Measurements from ENCODE around the gene UBE2G2. TPM values are rescaled to one million over a fixed set of nuclear protein-coding genes. Genes with fewer than 3 reads are reported as not detected.

The UBE2G2 gene
- total and polyA plus RNA-seq, 4 donors, result 46.8 to 83.6 (median 69.8) TPM

DNA sequence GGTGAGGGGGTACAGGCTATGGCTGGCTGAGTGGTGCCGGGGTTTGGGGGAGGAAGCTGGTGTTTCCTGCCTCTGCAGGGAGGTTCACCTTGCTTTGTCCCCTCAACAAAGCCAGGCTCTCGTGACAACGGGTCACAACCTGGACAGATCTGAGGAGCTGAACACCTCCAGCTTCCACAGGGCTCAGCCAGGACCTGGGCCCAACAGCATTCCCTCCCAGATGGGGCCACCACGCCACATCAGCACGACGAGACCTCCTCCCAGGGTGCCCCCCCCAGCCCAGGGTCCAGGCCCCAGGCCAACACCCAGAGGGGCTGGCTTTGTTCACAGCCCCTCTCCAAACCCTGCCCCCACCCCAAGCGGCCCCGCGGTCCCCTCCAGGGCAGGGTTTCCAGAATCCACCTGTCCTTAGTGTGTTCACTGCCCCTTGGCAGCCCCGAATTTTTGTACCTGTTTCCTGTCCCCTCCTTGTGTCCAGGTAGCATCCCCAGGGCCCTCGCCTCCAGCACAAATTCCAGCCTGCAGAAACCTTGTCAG lies 34.7 kb downstream of the UBE2G2 start:
- no peaks in the 10 kb centered on the region for H3K4me1 ChIP-seq (ENCODE audit: control insufficient read depth in 1 of 2, insufficient read depth in 2 of 2, low read length in 2 of 2)
- H3K27ac ChIP-seq (ENCODE audit: low read depth in 1 of 2, low read length in 2 of 2), result no peak overlapping the region
- DNase-seq, result no peak
- 77 to 85% methylated on average over 8 to 11 of the region's 11 CpGs for WGBS, 2 donors
- H3K36me3 ChIP-seq (ENCODE audit: control insufficient read depth in 1 of 2, insufficient read depth in 2 of 2, low read length in 1 of 2), result peaks cover 0 to 4% of the 10 kb centered on the region in 2 donors
- intact Hi-C loops (cut with DNase I), result no loop called here
- no peak for ATAC-seq (ENCODE audit: low FRiP score)
- H3K9me3 ChIP-seq (ENCODE audit: control insufficient read depth, low read length), result no peaks in the 10 kb centered on the region
- no peak overlapping the region for H3K4me3 ChIP-seq (ENCODE audit: low read length in 2 of 2)
- H3K27me3 ChIP-seq (ENCODE audit: control insufficient read depth in 1 of 2, insufficient read depth in 2 of 2, low read length in 1 of 2), result no peaks in the 10 kb centered on the region

DNA sequence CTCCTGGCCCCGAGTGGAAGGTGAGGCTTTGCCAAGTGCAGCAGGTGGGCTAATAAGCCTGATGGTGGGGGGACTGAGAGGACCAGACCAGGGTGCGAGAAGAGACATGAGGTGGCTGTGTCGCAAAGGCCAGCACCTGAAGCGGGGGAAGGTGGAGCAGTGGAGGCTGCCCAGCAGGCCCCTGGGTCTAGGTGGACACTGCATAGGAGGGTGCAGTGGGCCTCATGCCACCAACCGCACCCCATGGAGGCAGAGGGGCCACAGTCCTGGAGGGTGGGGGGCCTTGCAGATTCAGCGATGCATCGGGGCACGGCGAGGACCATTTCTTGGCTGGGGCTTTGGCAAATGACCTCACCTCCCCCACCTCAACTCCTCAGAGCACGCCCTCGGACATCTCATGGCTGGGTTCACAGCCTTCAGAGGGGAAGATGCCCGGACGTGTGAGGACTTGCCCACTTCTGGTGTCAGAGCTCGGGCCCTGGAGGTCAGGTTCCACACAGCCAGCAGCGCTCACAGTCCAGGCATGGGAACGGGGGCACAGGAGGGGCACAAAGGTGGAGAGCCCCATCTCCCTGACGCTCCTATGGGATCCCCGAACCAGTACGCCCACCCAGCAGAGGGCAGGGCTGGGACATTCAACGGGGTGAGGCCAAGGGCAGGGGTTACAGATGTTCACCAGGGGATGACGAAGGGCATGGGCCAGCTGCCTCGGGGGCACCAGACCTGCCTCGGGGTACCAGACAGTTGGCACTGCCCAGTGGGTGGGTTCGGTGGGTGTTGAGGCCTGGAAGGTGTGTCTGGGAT lies 35.4 kb downstream of the UBE2G2 start:
- H3K27me3 ChIP-seq (ENCODE audit: control insufficient read depth in 1 of 2, insufficient read depth in 2 of 2, low read length in 1 of 2), result no peaks in the 10 kb centered on the region
- H3K4me3 ChIP-seq (ENCODE audit: low read length in 2 of 2), result no peak overlapping the region
- no peaks in the 10 kb centered on the region for H3K4me1 ChIP-seq (ENCODE audit: control insufficient read depth in 1 of 2, insufficient read depth in 2 of 2, low read length in 2 of 2)
- 82 to 85% methylated on average over 19 to 24 of the region's 24 CpGs for WGBS, 2 donors
- DNase-seq, result no peak
- ATAC-seq (ENCODE audit: low FRiP score), result no peak
- H3K36me3 ChIP-seq (ENCODE audit: control insufficient read depth in 1 of 2, insufficient read depth in 2 of 2, low read length in 1 of 2), result peaks cover 0 to 2% of the 10 kb centered on the region in 2 donors
- no peaks in the 10 kb centered on the region for H3K9me3 ChIP-seq (ENCODE audit: control insufficient read depth, low read length)
- intact Hi-C loops (cut with DNase I), result no loop called here
- H3K27ac ChIP-seq (ENCODE audit: low read depth in 1 of 2, low read length in 2 of 2), result no peak overlapping the region

DNA sequence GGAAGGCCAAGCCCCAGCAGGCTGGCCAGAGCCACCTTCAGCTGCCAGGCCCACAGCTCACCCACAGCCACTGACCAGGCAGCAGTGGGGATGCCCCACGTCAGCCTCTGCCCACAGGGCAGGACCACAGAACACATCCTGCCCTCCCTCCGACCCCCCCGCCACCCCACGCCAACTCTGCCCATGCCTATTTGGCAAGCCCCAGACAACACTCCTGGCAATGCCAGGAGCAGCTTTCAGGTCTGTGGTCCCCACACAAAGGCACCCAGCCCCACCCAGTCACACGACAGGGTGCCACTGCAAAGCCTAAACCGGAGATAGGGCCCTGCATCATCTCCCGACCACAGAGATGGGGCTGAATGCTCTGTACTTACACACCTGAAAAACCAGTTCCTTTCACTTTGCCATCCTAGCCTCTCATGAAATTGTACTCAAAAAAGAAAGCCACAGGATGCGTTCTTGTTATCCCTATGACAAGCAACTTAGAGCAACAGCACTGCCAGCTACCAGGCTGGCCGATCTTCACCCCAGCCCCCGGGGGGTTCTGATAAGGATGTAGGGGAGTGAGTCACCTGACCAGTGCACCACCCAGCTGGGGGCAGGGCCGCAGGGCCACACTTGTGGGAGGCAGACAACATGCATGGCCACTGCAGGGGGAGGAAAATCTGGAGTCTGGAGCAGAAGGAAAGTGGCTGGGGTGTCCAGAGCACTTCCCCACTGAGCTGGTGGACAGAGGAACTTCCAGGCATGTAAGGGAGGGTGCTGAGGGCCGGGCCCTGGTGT lies 36.2 kb downstream of the UBE2G2 start:
- Histone ChIP-seq H3K27me3 (ENCODE audit: control insufficient read depth in 1 of 2, insufficient read depth in 2 of 2, low read length in 1 of 2) (no peaks in the 10 kb centered on the region), H3K9me3 (ENCODE audit: control insufficient read depth, low read length) (no peaks in the 10 kb centered on the region), H3K27ac (ENCODE audit: low read depth in 1 of 2, low read length in 2 of 2) (no peak overlapping the region), H3K4me3 (ENCODE audit: low read length in 2 of 2) (no peak overlapping the region), H3K36me3 (ENCODE audit: control insufficient read depth in 1 of 2, insufficient read depth in 2 of 2, low read length in 1 of 2) (no peaks in the 10 kb centered on the region), H3K4me1 (ENCODE audit: control insufficient read depth in 1 of 2, insufficient read depth in 2 of 2, low read length in 2 of 2) (no peaks in the 10 kb centered on the region)
- intact Hi-C loops (cut with DNase I), result no loop called here
- WGBS, 2 donors, result 41 to 47% methylated on average over 12 of the region's 12 CpGs
- DNase-seq (no peak), ATAC-seq (ENCODE audit: low FRiP score) (no peak)

DNA sequence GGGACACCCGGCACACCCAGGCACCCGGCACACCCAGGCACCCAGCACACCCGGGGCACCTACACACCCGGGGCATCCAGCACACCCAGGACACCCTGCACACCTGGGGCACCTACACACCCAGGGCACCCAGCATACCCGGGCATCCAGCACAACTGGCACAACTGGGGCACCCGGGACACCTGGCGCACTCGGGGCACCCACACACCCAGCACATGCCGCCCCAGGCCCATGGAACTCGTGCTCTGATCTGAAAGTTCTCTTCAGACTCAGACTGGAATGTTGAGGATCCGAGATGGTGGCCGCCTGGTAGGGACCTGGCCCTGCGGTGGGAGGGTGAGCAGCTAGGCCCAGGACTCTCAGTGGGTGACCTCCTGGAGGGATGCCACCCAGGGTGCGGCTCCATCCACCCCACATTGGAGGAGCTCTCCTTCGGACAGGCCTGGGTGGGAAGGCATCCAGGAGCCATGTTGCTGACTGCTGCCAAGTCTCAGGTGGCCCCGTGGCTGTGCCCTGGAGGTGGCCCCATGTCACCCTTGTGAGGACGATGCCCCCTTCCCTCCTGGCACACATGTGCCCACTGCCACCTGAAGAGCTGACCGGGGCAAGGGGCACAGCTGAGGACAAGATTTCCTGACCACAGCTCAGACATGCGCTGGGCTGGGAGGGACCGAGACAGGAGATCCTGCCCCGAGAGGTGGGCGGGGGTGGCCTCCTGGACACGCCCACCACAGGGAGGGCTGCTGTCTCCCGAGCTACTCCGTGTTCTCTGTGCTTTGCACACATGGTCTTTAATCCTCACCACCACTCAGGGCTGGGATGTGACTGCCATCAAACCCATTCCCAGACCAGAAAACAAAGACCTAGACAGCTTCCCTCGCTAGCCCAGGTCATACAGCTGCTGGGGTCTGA lies 37.0 kb downstream of the UBE2G2 start:
- Histone ChIP-seq H3K36me3 (ENCODE audit: control insufficient read depth in 1 of 2, insufficient read depth in 2 of 2, low read length in 1 of 2) (no peaks in the 10 kb centered on the region), H3K27me3 (ENCODE audit: control insufficient read depth in 1 of 2, insufficient read depth in 2 of 2, low read length in 1 of 2) (no peaks in the 10 kb centered on the region), H3K4me3 (ENCODE audit: low read length in 2 of 2) (no peak overlapping the region), H3K4me1 (ENCODE audit: control insufficient read depth in 1 of 2, insufficient read depth in 2 of 2, low read length in 2 of 2) (no peaks in the 10 kb centered on the region), H3K9me3 (ENCODE audit: control insufficient read depth, low read length) (no peaks in the 10 kb centered on the region), H3K27ac (ENCODE audit: low read depth in 1 of 2, low read length in 2 of 2) (no peak overlapping the region)
- DNase-seq (no peak), ATAC-seq (ENCODE audit: low FRiP score) (no peak)
- WGBS, 2 donors, result 73 to 74% methylated on average over 26 of the region's 26 CpGs
- intact Hi-C loops (cut with DNase I), result no loop called here

DNA sequence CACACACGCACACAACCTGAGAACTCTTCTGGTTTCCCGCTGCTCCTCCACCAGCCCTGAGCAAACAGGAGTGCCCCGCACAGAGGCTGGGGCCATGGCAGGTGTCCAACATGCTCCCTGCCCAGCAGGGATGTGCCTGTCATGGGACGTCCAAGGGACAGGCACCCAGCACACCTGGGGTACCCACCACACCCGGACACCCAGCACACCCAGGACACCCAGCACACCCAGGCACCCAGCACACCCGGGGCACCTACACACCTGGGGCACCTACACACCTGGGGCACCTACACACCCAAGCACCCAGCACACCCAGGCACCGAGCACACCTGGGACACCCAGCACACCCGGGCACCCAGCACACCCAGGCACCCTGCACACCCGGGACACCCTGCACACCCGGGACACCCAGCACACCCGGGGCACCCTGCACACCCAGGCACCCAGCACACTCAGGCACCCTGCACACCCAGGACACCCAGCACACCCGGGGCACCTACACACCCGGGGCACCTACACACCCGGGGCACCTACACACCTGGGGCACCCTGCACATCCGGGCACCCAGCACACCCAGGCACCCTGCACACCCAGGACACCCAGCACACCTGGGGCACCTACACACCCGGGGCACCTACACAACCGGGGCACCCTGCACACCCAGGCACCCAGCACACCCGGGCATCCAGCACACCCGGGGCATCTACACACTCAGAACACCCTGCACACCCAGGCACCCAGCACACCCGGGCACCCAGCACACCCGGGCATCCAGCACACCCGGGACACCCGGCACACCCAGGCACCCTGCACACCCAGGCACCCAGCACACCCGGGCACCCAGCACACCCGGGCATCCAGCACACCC lies 37.9 kb downstream of the UBE2G2 start:
- intact Hi-C loops (cut with DNase I), result no loop called here
- 79 to 81% methylated on average over 21 to 25 of the region's 25 CpGs for WGBS, 2 donors
- Histone ChIP-seq H3K36me3 (ENCODE audit: control insufficient read depth in 1 of 2, insufficient read depth in 2 of 2, low read length in 1 of 2) (no peaks in the 10 kb centered on the region), H3K4me1 (ENCODE audit: control insufficient read depth in 1 of 2, insufficient read depth in 2 of 2, low read length in 2 of 2) (no peaks in the 10 kb centered on the region), H3K27ac (ENCODE audit: low read depth in 1 of 2, low read length in 2 of 2) (no peak overlapping the region), H3K27me3 (ENCODE audit: control insufficient read depth in 1 of 2, insufficient read depth in 2 of 2, low read length in 1 of 2) (no peaks in the 10 kb centered on the region), H3K4me3 (ENCODE audit: low read length in 2 of 2) (no peak overlapping the region), H3K9me3 (ENCODE audit: control insufficient read depth, low read length) (no peaks in the 10 kb centered on the region)
- no peak for ATAC-seq (ENCODE audit: low FRiP score)
- no peak for DNase-seq

DNA sequence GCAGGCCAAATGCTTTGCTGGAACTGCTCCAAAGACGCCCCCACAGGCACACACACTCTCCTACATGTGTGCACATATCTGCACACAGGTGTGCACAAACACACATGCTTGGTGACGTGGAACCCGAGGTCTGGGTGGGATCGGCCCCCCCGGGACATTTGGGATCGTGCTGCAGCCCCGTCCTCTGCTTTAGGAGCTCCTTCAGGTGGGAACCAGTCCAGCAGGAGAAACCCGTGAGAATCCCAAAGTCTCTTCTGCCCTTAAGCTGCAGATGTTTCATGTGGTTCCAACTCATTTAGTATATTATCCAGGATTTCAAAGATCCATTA lies 38.6 kb downstream of the UBE2G2 start:
- Histone ChIP-seq H3K9me3 (ENCODE audit: control insufficient read depth, low read length) (no peaks in the 10 kb centered on the region), H3K36me3 (ENCODE audit: control insufficient read depth in 1 of 2, insufficient read depth in 2 of 2, low read length in 1 of 2) (no peaks in the 10 kb centered on the region), H3K27ac (ENCODE audit: low read depth in 1 of 2, low read length in 2 of 2) (no peak overlapping the region), H3K4me1 (ENCODE audit: control insufficient read depth in 1 of 2, insufficient read depth in 2 of 2, low read length in 2 of 2) (no peaks in the 10 kb centered on the region), H3K27me3 (ENCODE audit: control insufficient read depth in 1 of 2, insufficient read depth in 2 of 2, low read length in 1 of 2) (no peaks in the 10 kb centered on the region), H3K4me3 (ENCODE audit: low read length in 2 of 2) (no peak overlapping the region)
- DNase-seq, result no peak
- intact Hi-C loops (cut with DNase I), result no loop called here
- ATAC-seq (ENCODE audit: low FRiP score), result no peak
- 78 to 83% methylated on average over 8 of the region's 8 CpGs for WGBS, 2 donors

DNA sequence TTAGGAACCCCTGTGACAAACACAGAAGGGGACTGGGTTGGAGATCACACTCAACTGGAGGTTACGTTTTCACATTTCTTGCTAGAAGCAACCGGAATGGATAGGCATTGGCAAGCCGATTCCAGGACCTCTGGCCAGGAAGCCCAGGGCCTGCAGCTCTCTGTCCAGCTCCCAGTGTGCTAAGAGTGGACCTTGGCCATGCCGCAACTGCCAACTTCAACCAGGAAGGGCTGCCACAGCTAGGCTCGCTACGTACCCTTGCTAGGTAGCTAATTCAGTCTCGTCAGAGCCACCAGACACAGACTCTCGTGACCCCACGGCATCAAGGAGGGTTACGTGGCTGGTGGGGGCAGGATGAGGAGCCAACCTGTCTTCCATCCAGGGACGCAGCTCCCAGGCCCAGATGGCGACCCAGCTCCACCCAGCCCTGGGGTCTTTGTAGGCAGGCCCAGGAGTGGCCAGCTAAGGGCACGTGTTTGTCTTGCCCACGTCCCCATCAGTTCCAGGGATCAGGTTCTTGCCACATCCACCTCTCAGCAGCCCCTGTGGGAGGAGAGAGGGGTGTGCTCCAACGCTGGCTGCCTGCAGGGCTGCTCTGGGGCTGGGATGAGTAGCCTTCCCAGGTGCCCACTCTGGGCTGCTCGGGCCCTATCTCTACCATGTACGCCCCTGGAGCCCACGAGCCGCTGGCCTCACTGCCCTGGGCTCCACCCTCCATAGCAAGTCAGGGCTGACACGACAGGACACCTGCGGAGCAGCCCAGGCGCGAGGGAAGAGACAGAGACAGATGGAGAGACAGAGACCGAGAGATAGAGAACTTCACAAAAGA lies 39.2 kb downstream of the UBE2G2 start:
- intact Hi-C loops (cut with DNase I), result no loop called here
- Histone ChIP-seq H3K9me3 (ENCODE audit: control insufficient read depth, low read length) (no peaks in the 10 kb centered on the region), H3K4me3 (ENCODE audit: low read length in 2 of 2) (no peak overlapping the region), H3K27ac (ENCODE audit: low read depth in 1 of 2, low read length in 2 of 2) (no peak overlapping the region), H3K4me1 (ENCODE audit: control insufficient read depth in 1 of 2, insufficient read depth in 2 of 2, low read length in 2 of 2) (no peaks in the 10 kb centered on the region), H3K36me3 (ENCODE audit: control insufficient read depth in 1 of 2, insufficient read depth in 2 of 2, low read length in 1 of 2) (no peaks in the 10 kb centered on the region), H3K27me3 (ENCODE audit: control insufficient read depth in 1 of 2, insufficient read depth in 2 of 2, low read length in 1 of 2) (no peaks in the 10 kb centered on the region)
- ATAC-seq (ENCODE audit: low FRiP score) (no peak), DNase-seq (no peak)
- WGBS, 2 donors, result 89 to 91% methylated on average over 24 of the region's 24 CpGs

Data from aorta (tissue), 5 donors.